ENCODE results near the gene RPS16.

RPS16 gene

DNA sequence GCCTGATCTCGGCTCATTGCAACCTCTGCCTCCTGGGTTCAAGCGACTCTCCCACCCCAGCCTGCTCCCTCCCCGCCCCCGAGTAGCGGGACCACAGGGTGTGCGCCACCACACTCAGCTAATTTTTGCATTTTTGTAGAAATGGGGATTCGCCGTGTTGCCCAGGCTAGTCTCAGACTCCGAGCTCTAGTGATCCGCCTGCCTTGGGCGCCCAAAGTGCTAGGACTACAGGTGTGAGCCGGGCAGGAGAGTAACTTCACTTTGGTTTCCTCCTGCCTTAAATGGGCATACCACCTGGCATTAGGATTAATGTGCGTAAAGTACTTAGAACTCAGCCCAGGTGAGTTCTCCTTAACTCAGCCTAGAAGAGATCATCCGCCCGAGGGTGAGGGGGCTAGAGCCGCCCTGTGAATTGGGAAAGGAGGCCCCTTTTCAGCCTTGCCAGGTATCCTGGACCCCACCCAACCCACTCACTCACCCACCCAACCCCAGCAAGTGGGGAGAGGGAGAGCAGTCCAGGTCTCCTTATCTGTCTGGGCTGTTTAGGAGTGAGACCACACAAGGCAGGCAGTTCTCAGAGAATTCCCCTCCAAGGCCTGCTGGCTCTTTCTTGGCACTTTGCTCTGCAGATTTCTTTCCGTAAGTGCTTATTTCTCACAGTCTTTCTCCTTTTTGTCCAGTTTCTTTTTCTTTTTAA, 30.3 kb downstream of the RPS16 start:
- no peak overlapping the region for H3K4me3 ChIP-seq (ENCODE audit: low read depth, low read length)
- no peak for DNase-seq (ENCODE audit: low read depth)
- no peak for TF ChIP-seq CTCF (IDR thresholded peaks at IDR 0.05; ENCODE audit: control insufficient read depth, extremely low read depth, insufficient read depth)

- no peak for TF ChIP-seq CTCF (IDR thresholded peaks at IDR 0.05; ENCODE audit: control insufficient read depth, extremely low read depth, insufficient read depth)
- DNase-seq (ENCODE audit: low read depth) = no peak
- H3K4me3 ChIP-seq (ENCODE audit: low read depth, low read length) = peak overlapping the region; percentile 54
Observed at GRCh38 chr19:39403331-39404312, 32.1 kb downstream of the RPS16 start.

GRCh38 chr19:39402346-39403300, 33.1 kb downstream of the RPS16 start:
- no peak for TF ChIP-seq CTCF (IDR thresholded peaks at IDR 0.05; ENCODE audit: control insufficient read depth, extremely low read depth, insufficient read depth)
- peak overlapping the region; percentile 54 for H3K4me3 ChIP-seq (ENCODE audit: low read depth, low read length)
- DNase-seq (ENCODE audit: low read depth) = peak; percentile 63

GRCh38 chr19:39401549-39402345, 34.0 kb downstream of the RPS16 start:
- TF ChIP-seq CTCF (IDR thresholded peaks at IDR 0.05; ENCODE audit: control insufficient read depth, extremely low read depth, insufficient read depth) = no peak
- peak overlapping the region; percentile 54 for H3K4me3 ChIP-seq (ENCODE audit: low read depth, low read length)
- no peak for DNase-seq (ENCODE audit: low read depth)

DNA sequence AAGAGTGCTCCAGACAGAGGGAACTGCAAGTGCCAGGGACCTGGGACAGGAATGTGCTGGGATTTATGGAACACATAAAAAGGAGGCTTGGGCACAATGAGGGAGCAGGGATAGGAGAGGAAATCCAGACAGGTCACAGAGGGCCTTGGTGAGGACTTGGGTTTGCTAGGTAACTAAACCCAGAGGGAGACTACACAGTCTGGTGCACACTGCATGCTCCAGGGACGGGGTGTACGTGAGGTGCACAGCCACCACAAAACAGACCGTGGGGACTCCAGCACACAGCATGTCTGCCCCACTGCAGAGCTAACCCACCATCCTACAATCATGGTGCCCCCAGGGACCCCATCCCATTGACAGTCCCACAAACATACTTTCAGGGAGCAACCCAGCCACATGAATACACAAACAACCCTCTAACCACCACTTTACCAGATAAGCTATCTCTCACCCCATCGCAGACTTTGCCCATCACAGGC, 34.6 kb downstream of the RPS16 start:
- TF ChIP-seq CTCF (IDR thresholded peaks at IDR 0.05; ENCODE audit: control insufficient read depth, extremely low read depth, insufficient read depth) = no peak
- no peak for DNase-seq (ENCODE audit: low read depth)
- H3K4me3 ChIP-seq (ENCODE audit: low read depth, low read length) = no peak overlapping the region

Measured in LNCaP clone FGC (cell line).